SK-N-SH (cell line): Measurements from ENCODE around the gene PLSCR3. TPM values are rescaled to one million over a fixed set of nuclear protein-coding genes. Genes with fewer than 3 reads are reported as not detected.
A peak's percentile ranks its signal among the peaks of the same experiment; 100 is the strongest.

Experiments
- CTCF ChIA-PET: fragments of 300-600, 350-600 bp; formaldehyde crosslinking; extraction: SDS; loops from one replicate; lab custom pipeline; 2021; lab: Yijun Ruan, JAX
- POLR2A ChIA-PET: fragments of 350-600 bp; sonication (Branson Sonifier 250); formaldehyde crosslinking; extraction: SDS; loops from one replicate; lab custom pipeline; 2020; ENCODE audit warnings: antibody characterized with exemption, inconsistent platforms; lab: Yijun Ruan, JAX
- DNase-seq: peaks from one replicate; pipeline ENCODE4 v3.0.0; 2012
- H2AFZ ChIP-seq: fragments of 200-600 bp; sonication (generic); 2 replicates; pipeline ENCODE4 v1.8.1; 2016; ENCODE audit warnings: antibody characterized with exemption, mild to moderate bottlenecking, low read depth
- H3F3A ChIP-seq: fragments of 200-600 bp; sonication (generic); replicated peaks from 2 replicates; pipeline ENCODE3; 2016; ENCODE audit warnings: antibody characterized with exemption, mild to moderate bottlenecking; ENCODE audit not compliant: insufficient read depth
- H3K27ac ChIP-seq, 2 experiments: fragments of 200-500 bp in 1 of 2; fragments of 200-600 bp in 1 of 2; sonication (Bioruptor generic) in 1 of 2; sonication (generic), shearing (Covaris generic) in 1 of 2; 2 replicates each; pipeline versions ENCODE4 v1.5.1 to v1.6.1; 2014 to 2016; ENCODE audit warnings: low read depth in 2 of 2, inconsistent platforms in 1 of 2, low read length in 1 of 2, mild to moderate bottlenecking in 1 of 2, mixed read lengths in 1 of 2
- H3K27me3 ChIP-seq: fragments of 200-600 bp; sonication (generic), shearing (Covaris generic); 2 replicates; pipeline ENCODE4 v1.6.1; 2016; ENCODE audit warnings: mixed run types; ENCODE audit not compliant: insufficient read depth
- H3K36me3 ChIP-seq, 2 experiments: fragments of 200-500 bp in 1 of 2; fragments of 200-600 bp in 1 of 2; sonication (Bioruptor generic) in 1 of 2; sonication (generic) in 1 of 2; replicated peaks in 1 of 2; 2 replicates each; pipeline versions ENCODE3 to v1.5.1; 2014 to 2016; ENCODE audit warnings: low read length in 1 of 2, mild to moderate bottlenecking in 1 of 2; ENCODE audit not compliant: insufficient read depth in 2 of 2, control insufficient read depth in 1 of 2
- H3K4me1 ChIP-seq, 2 experiments: fragments of 200-500 bp in 1 of 2; fragments of 200-600 bp in 1 of 2; sonication (Bioruptor generic) in 1 of 2; sonication (generic), shearing (Covaris generic) in 1 of 2; 2 replicates each; pipeline versions ENCODE4 v1.5.1 to v1.6.1; 2014 to 2016; ENCODE audit warnings: low read depth in 1 of 2, low read length in 1 of 2, mixed run types in 1 of 2; ENCODE audit not compliant: insufficient read depth in 2 of 2, control insufficient read depth in 1 of 2
- H3K4me2 ChIP-seq: fragments of 200-600 bp; sonication (generic), shearing (Covaris generic); 2 replicates; pipeline ENCODE4 v1.6.1; 2017; ENCODE audit warnings: mixed run types
- H3K4me3 ChIP-seq, 2 experiments: fragments of 200-500 bp in 1 of 2; fragments of 200-600 bp in 1 of 2; sonication (Bioruptor generic) in 1 of 2; sonication (generic), shearing (Covaris generic) in 1 of 2; 2 replicates each; pipeline versions ENCODE4 v1.5.1 to v1.8.1; 2014 to 2016; ENCODE audit warnings: low read depth in 2 of 2, inconsistent platforms in 1 of 2, low read length in 1 of 2, mild to moderate bottlenecking in 1 of 2, mixed read lengths in 1 of 2, moderate library complexity in 1 of 2
- H3K79me2 ChIP-seq: fragments of 200-600 bp; sonication (generic); 2 replicates; pipeline ENCODE4 v1.8.1; 2017; ENCODE audit warnings: mild to moderate bottlenecking; ENCODE audit not compliant: insufficient read depth
- H3K9ac ChIP-seq: fragments of 200-600 bp; sonication (generic); 2 replicates; pipeline ENCODE4 v1.6.1; 2017; ENCODE audit warnings: mixed run types
- H3K9me2 ChIP-seq: fragments of 200-600 bp; sonication (generic); 2 replicates; pipeline ENCODE4 v1.6.1; 2017; ENCODE audit warnings: mixed run types
- H3K9me3 ChIP-seq: fragments of 200-600 bp; sonication (generic); 2 replicates; pipeline ENCODE4 v1.6.1; 2017; ENCODE audit warnings: mixed run types, mild to moderate bottlenecking, moderate library complexity
- H4K20me1 ChIP-seq: fragments of 200-600 bp; sonication (generic); 2 replicates; pipeline ENCODE4 v1.6.1; 2017; ENCODE audit warnings: mild to moderate bottlenecking, mixed run types; ENCODE audit not compliant: insufficient read depth
- CHD2 ChIP-seq: fragments of 150-350 bp; IDR thresholded peaks from 2 replicates; pipeline ENCODE4 v1.6.1; 2018; ENCODE audit warnings: low read length; ENCODE audit not compliant: partially characterized antibody
- EZH2phosphoT487 ChIP-seq: fragments of 200-600 bp; sonication (generic); IDR thresholded peaks from 2 replicates; pipeline ENCODE4 v1.6.1; 2017; ENCODE audit warnings: low read depth, mixed run types, mild to moderate bottlenecking, antibody characterized with exemption, moderate library complexity, borderline replicate concordance
- FOXM1 ChIP-seq: IDR thresholded peaks from 2 replicates; pipeline ENCODE4 v1.4.0; 2012; ENCODE audit warnings: low read depth, mild to moderate bottlenecking
- MXI1 ChIP-seq: IDR thresholded peaks from 2 replicates; pipeline ENCODE4 v1.6.1; 2012; ENCODE audit warnings: mild to moderate bottlenecking, low read depth, low read length, improper control_type of control experiment
- NFIC ChIP-seq: IDR thresholded peaks from 2 replicates; pipeline ENCODE4 v1.4.0; 2012; ENCODE audit warnings: borderline replicate concordance
- NRF1 ChIP-seq: IDR thresholded peaks from 2 replicates; pipeline ENCODE4 v1.6.1; 2012; ENCODE audit warnings: low read depth, mild to moderate bottlenecking, low read length
- RAD21 ChIP-seq: IDR thresholded peaks from 2 replicates; pipeline ENCODE4 v1.6.1; 2012; ENCODE audit warnings: mild to moderate bottlenecking, low read length
- RFX5 ChIP-seq: IDR thresholded peaks from 2 replicates; pipeline ENCODE4 v1.6.1; 2012; ENCODE audit warnings: mild to moderate bottlenecking, improper control_type of control experiment, low read length
- RXRA ChIP-seq: IDR thresholded peaks from 2 replicates; pipeline ENCODE4 v1.4.0; 2012; ENCODE audit warnings: low read depth, mild to moderate bottlenecking, borderline replicate concordance
- TAF1 ChIP-seq: IDR thresholded peaks from 2 replicates; pipeline ENCODE4 v1.6.1; 2012; ENCODE audit warnings: low read depth, mild to moderate bottlenecking, low read length, moderate library complexity, borderline replicate concordance
- TEAD4 ChIP-seq: IDR thresholded peaks from 2 replicates; pipeline ENCODE4 v1.4.0; 2012; ENCODE audit warnings: mild to moderate bottlenecking, borderline replicate concordance; ENCODE audit not compliant: insufficient read depth
- YY1 ChIP-seq: IDR thresholded peaks from 2 replicates; pipeline ENCODE4 v1.4.0; 2012; ENCODE audit warnings: low read depth, mild to moderate bottlenecking
- WGBS: methylation state at CpG from one replicate; pipeline ENCODE4 v1.1.6; 2017; ENCODE audit warnings: low lambda C conversion rate; 5-methylcytosine and 5-hydroxymethylcytosine counted together
- polyA plus RNA-seq, 3 experiments: library from polyadenylated mRNA; depleted of rRNA; stranded (reverse); fragments of >200 nt; gene quantifications; 2 replicates each; pipeline ENCODE4 v1.2.3, GENCODE V29; 2012
- TF ChIP-seq, protein P1 (sequence below): fragments of 150-350 bp; IDR thresholded peaks from 2 replicates; pipeline ENCODE4 v1.6.1; 2016; ENCODE audit warnings: mild to moderate bottlenecking, low read depth, low read length
- TF ChIP-seq, protein P2 (sequence below): fragments of 150-350 bp; IDR thresholded peaks from 2 replicates; pipeline ENCODE4 v1.6.1; 2017; ENCODE audit warnings: antibody characterized with exemption, low read length, low read depth, borderline replicate concordance
- TF ChIP-seq, protein P3 (sequence below): fragments of 200-600 bp; sonication (generic); IDR thresholded peaks from 2 replicates; pipeline ENCODE4 v1.6.1; 2017; ENCODE audit warnings: antibody characterized with exemption, mild to moderate bottlenecking, moderate library complexity
- TF ChIP-seq, protein P4 (sequence below): IDR thresholded peaks from 2 replicates; pipeline ENCODE4 v1.4.0; 2012; ENCODE audit warnings: low read depth

PLSCR3 gene
- polyA plus RNA-seq, 1 of the 3 experiments (the other 2 are of a cell fraction) = 95.0 TPM

GRCh38 chr17:7393613-7394451 is 493 bp downstream of the PLSCR3 start:
- peaks cover 22% of the 10 kb centered on the region; the same call in 1 of the 2 replicates for H3K79me2 ChIP-seq
- peak overlapping the region; percentile 89 for H3K9ac ChIP-seq
- H2AFZ ChIP-seq = peak overlapping the region; percentile 79; the same call in 1 of the 2 replicates
- WGBS = 11% methylated on average over 29 of the region's 48 CpGs
- POLR2A ChIA-PET = interaction anchor here (1.0 kb wide), 1 partner anchor 10 kb away, joined by 4 read pairs; the partner anchor contains the start of gene TMEM256
- peaks cover 18 to 31% of the 10 kb centered on the region in 2 experiments for H3K36me3 ChIP-seq
- peaks cover 11% of the 10 kb centered on the region for H3F3A ChIP-seq
- no peaks in the 10 kb centered on the region for H3K9me2 ChIP-seq
- peak overlapping the region; percentile 99 for H3K4me2 ChIP-seq
- no peaks in the 10 kb centered on the region for H4K20me1 ChIP-seq
- H3K27me3 ChIP-seq = no peaks in the 10 kb centered on the region
- DNase-seq = peak; percentile 74
- no peaks in the 10 kb centered on the region for H3K9me3 ChIP-seq
- no peak for TF ChIP-seq TEAD4
- TF ChIP-seq RFX5 = no peak
- TF ChIP-seq MXI1 = 0 out of 2 replicates have a peak, but pooled peaks have one; percentile 24
- TF ChIP-seq, protein P1, sequence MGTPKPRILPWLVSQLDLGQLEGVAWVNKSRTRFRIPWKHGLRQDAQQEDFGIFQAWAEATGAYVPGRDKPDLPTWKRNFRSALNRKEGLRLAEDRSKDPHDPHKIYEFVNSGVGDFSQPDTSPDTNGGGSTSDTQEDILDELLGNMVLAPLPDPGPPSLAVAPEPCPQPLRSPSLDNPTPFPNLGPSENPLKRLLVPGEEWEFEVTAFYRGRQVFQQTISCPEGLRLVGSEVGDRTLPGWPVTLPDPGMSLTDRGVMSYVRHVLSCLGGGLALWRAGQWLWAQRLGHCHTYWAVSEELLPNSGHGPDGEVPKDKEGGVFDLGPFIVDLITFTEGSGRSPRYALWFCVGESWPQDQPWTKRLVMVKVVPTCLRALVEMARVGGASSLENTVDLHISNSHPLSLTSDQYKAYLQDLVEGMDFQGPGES = no peak
- TF ChIP-seq, protein P2, sequence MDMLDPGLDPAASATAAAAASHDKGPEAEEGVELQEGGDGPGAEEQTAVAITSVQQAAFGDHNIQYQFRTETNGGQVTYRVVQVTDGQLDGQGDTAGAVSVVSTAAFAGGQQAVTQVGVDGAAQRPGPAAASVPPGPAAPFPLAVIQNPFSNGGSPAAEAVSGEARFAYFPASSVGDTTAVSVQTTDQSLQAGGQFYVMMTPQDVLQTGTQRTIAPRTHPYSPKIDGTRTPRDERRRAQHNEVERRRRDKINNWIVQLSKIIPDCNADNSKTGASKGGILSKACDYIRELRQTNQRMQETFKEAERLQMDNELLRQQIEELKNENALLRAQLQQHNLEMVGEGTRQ = no peak
- no peak for TF ChIP-seq CHD2
- TF ChIP-seq, protein P3, sequence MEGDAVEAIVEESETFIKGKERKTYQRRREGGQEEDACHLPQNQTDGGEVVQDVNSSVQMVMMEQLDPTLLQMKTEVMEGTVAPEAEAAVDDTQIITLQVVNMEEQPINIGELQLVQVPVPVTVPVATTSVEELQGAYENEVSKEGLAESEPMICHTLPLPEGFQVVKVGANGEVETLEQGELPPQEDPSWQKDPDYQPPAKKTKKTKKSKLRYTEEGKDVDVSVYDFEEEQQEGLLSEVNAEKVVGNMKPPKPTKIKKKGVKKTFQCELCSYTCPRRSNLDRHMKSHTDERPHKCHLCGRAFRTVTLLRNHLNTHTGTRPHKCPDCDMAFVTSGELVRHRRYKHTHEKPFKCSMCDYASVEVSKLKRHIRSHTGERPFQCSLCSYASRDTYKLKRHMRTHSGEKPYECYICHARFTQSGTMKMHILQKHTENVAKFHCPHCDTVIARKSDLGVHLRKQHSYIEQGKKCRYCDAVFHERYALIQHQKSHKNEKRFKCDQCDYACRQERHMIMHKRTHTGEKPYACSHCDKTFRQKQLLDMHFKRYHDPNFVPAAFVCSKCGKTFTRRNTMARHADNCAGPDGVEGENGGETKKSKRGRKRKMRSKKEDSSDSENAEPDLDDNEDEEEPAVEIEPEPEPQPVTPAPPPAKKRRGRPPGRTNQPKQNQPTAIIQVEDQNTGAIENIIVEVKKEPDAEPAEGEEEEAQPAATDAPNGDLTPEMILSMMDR = peak; percentile 32
- TF ChIP-seq, protein P4, sequence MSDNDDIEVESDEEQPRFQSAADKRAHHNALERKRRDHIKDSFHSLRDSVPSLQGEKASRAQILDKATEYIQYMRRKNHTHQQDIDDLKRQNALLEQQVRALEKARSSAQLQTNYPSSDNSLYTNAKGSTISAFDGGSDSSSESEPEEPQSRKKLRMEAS = no peak
- TF ChIP-seq FOXM1 = no peak
- TF ChIP-seq RAD21 = peak; percentile 36
- no peak for TF ChIP-seq RXRA
- TF ChIP-seq EZH2phosphoT487 = no peak
- no peak for TF ChIP-seq YY1
- no peak for TF ChIP-seq TAF1
- TF ChIP-seq NFIC = no peak
- TF ChIP-seq NRF1 = no peak
- CTCF ChIA-PET = interaction anchor here (1.1 to 2.5 kb wide), 5 partner anchors 9 to 109 kb away, joined by 3 to 13 read pairs (median 4); no protein-coding TSS in a partner anchor
- peak overlapping the region; percentile 85 to 91; a peak in 3 of 4 replicates for H3K27ac ChIP-seq
- H3K4me1 ChIP-seq = peaks cover 0 to 9% of the 10 kb centered on the region in 2 experiments; a peak in 1 of 4 replicates
- H3K4me3 ChIP-seq = peak overlapping the region; percentile 79 to 92
